ENCODE data around the gene SRD5A3. TPM values are rescaled to one million over a fixed set of nuclear protein-coding genes. Genes with fewer than 3 reads are reported as not detected.
"Not testable (repeated sequence)": the region's sequence is repeated elsewhere in the genome, so short reads cannot be mapped to it uniquely, and the experiment has no call there.

SRD5A3 gene
- total RNA-seq, 1 donor from 2014 or later = 25.6 TPM

GRCh38 chr4:55346851-55347255 is 811 bp downstream of the SRD5A3 start:
- DNase-seq (ENCODE audit: low spot score) = no peak

- DNase-seq (ENCODE audit: low spot score) = no peak
Measured at GRCh38 chr4:55347610-55348228, 1.7 kb downstream of the SRD5A3 start.

- no peak for DNase-seq (ENCODE audit: low spot score)
Measured at GRCh38 chr4:55348466-55348865, 2.4 kb downstream of the SRD5A3 start.

GRCh38 chr4:55350870-55351269 is 4.8 kb downstream of the SRD5A3 start:
- not testable (repeated sequence) for DNase-seq (ENCODE audit: low spot score)

GRCh38 chr4:55351824-55352223 is 5.8 kb downstream of the SRD5A3 start:
- DNase-seq (ENCODE audit: low spot score) = no peak

- no peak for DNase-seq (ENCODE audit: low spot score)
Measured at GRCh38 chr4:55352726-55353125, 6.7 kb downstream of the SRD5A3 start.

- DNase-seq (ENCODE audit: low spot score) = not testable (repeated sequence)
Measured at GRCh38 chr4:55353228-55353747, 7.2 kb downstream of the SRD5A3 start.

GRCh38 chr4:55354648-55355047 is 8.6 kb downstream of the SRD5A3 start:
- no peak for DNase-seq (ENCODE audit: low spot score)

GRCh38 chr4:55355555-55355954 is 9.5 kb downstream of the SRD5A3 start:
- no peak for DNase-seq (ENCODE audit: low spot score)

- no peak for DNase-seq (ENCODE audit: low spot score)
Measured at GRCh38 chr4:55356991-55357461, 11.0 kb downstream of the SRD5A3 start.

- DNase-seq (ENCODE audit: low spot score) = no peak
Measured at GRCh38 chr4:55358246-55358645, 12.2 kb downstream of the SRD5A3 start.

- no peak for DNase-seq (ENCODE audit: low spot score)
Measured at GRCh38 chr4:55358668-55359067, 12.6 kb downstream of the SRD5A3 start.

- peak; percentile 67 for DNase-seq (ENCODE audit: low spot score)
Measured at GRCh38 chr4:55359397-55359916, 13.4 kb downstream of the SRD5A3 start.

GRCh38 chr4:55362938-55363337 is 16.9 kb downstream of the SRD5A3 start:
- DNase-seq (ENCODE audit: low spot score) = not testable (repeated sequence)

- DNase-seq (ENCODE audit: low spot score) = no peak
Measured at GRCh38 chr4:55363691-55364351, 17.8 kb downstream of the SRD5A3 start.

- no peak for DNase-seq (ENCODE audit: low spot score)
Measured at GRCh38 chr4:55364691-55365344, 18.8 kb downstream of the SRD5A3 start.

- no peak for DNase-seq (ENCODE audit: low spot score)
Measured at GRCh38 chr4:55365345-55365728, 19.3 kb downstream of the SRD5A3 start.

GRCh38 chr4:55366621-55367020 is 20.6 kb downstream of the SRD5A3 start:
- DNase-seq (ENCODE audit: low spot score) = no peak

- DNase-seq (ENCODE audit: low spot score) = no peak
Measured at GRCh38 chr4:55367084-55367722, 21.2 kb downstream of the SRD5A3 start.

GRCh38 chr4:55369968-55370367 is 23.9 kb downstream of the SRD5A3 start:
- DNase-seq (ENCODE audit: low spot score) = no peak

GRCh38 chr4:55372259-55372658 is 26.2 kb downstream of the SRD5A3 start:
- no peak for DNase-seq (ENCODE audit: low spot score)

GRCh38 chr4:55373461-55373860 is 27.4 kb downstream of the SRD5A3 start:
- no peak for DNase-seq (ENCODE audit: low spot score)
